GM21786 (cell line): ENCODE measurements around the gene CRYBB2.
"Not testable (repeated sequence)": the region's sequence is repeated elsewhere in the genome, so short reads cannot be mapped to it uniquely, and the experiment has no call there.

Experiments used
- ATAC-seq: cut with Tn5 transposase; IDR thresholded peaks from one replicate; pipeline ENCODE4 v1.9.1; 2021; ENCODE audit not compliant: unreplicated experiment

Gene CRYBB2

DNA sequence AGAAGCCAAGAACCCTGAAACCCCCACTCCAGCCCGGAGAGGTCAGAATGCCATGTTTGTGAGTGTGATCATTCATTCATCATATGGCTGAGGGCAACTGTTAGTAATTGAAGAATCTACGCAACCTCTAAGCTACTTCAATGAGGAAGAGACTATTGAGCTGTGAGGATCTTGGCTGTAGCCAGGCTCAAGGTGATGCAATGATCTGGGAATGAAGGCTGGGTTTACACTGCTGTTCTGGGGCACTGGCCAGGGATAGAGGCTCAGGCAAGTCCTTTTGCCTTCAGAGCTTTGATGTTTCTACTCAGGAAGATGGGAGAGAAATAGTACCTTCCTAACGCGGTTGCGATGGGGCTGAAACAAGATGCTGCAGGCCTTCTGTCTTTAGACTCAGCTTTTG, 12.9 kb downstream of the CRYBB2 start:
- ATAC-seq, result no peak

DNA sequence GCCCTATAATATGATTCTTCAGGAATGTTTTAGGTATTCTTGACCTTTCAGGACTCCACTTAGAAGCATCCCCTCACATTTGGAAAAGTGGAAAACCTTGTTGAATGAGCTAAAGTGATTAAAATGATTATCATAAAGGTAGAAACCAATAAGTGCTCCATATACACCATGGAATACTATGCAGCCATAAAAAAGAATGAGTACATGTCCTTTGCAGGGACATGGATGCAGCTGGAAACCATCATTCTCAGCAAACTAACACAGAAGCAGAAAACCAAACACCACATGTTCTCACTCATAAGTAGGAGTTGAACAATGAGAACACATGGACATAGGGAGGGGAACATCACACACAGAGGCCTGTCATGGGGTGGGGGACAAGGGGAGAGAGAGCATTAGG, 14.3 kb downstream of the CRYBB2 start:
- ATAC-seq, result not testable (repeated sequence)

DNA sequence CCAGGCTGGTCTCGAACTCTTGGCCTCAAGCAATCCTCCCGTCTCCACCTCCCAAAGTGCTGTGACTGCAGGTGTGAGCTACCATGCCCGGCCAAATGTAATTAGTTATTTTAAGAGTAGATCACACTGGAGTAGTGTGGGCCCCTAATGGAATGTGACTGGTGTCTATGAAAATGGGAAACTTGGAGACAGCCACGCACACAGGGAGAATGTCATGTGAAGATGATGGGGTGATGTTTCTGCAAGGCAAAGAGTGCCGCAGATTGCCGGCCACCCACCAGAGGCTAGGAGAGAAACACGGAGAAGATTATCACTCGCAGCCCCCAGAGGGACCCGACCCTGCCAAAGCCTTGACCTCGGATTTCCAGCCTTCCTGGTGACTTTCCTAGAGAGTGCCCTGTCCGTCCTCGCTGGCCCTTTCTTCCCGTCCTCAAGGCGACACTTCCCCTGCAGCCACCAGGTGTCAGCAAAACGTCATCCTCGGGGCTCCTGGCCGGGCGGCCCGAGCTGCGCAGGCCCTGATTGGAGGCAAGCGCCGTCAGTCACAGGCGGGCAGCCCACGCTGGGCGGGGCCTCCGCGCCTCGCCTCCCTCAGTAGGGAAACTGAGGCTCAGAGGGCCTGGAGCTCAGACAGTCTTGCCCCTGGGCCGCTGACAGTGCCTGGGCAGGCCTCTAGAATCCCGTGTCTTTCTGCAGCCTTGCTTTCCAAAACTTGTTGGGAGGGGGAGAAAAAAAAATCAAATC, 16.3 kb downstream of the CRYBB2 start:
- ATAC-seq, result no peak

DNA sequence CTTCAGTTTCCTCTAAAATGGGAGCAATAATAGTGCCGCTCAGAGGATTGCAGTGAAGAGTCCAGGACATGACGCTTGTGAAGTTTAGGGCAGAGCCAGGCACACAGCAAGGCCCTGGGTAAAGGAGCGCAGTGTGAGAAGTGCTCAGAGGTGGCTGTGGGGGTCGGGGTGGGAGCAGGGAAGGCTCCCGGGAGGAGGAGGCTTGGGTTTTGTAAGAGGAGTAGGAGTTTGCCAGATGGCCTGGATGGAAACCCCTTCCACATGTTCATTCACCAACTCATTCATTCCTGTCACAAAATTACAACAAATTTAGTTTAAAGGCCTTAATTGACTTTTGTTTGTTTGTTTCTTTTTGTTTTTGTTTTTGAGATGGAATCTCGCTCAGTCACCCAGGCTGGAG, 17.0 kb downstream of the CRYBB2 start:
- ATAC-seq, result no peak

DNA sequence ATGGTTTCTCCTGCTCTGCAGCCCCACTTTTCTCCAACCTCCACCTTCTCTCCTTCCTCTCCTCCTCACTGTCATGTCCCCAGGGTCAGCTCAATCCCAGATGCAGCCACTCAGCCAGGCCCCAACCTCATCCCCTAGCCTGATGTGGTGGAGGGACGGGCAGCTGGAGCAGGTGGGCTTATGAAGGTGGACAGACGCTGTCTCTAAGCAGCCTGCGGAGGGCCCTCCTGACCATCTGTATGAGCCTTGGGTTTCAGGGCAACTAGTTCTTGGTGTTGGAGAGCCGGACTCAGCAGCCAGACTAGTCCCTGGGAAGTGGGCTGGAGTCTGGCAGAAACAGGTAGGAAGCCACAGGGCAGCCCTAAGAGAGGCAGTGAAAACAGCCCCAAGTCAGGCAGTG, 18.1 kb downstream of the CRYBB2 start:
- no peak for ATAC-seq

DNA sequence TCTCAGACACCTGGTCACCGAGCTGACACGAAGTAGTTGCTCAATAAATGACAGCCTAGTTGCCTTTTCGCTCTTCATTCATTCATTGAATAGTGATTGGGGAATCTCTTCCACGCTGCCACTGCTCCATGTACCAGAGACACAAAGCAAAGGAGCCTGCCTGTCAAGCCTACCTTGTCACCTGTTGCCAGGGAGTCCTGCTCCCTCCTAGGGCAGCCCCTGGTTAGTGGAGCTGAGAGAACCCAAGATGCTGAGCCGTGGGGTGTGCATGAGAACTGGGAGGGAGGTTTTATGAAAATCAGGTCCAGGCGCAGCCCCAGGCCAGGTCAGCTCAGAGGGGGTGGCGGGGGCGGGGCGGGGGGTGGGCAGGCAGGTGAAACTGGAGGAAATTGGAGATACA, 18.6 kb downstream of the CRYBB2 start:
- ATAC-seq, result not testable (repeated sequence)

DNA sequence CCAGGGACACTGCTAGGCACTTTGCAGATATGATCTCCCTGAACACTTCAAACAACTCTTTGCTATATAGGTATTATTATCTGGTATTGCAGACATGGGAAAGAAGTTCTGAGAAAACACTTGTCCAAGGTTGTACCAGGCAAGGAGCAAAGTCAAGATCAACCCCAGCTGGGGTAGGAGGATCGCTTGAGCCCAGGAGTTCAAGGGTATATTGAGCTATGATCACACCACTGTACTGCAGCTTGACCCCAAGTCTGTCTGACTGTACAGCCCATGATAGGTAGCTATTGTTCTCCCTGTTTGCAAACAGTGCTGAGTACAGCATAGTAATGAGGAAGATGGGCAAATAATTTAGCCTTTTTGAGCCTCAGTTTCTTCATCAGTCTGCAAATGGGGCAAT, 35.7 kb downstream of the CRYBB2 start:
- ATAC-seq, result not testable (repeated sequence)

DNA sequence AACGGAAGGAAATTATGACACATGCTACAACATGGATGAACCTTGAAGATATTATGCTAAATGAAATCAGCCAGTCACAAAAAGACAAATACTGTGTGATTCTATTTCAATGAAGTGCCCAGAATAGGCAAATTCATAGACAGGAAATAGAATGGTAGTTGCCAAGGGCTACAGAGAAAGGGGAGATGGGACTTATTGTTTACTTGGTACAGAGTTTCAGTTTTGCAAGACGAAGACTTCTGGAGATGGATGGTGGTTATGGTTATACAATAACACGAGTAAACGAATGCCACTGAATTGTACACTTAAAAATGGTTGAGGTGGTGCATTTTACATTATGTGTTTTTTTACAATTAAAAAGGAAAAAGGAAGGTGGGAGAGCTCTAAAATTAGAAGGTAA, 48.1 kb downstream of the CRYBB2 start:
- ATAC-seq, result not testable (repeated sequence)

DNA sequence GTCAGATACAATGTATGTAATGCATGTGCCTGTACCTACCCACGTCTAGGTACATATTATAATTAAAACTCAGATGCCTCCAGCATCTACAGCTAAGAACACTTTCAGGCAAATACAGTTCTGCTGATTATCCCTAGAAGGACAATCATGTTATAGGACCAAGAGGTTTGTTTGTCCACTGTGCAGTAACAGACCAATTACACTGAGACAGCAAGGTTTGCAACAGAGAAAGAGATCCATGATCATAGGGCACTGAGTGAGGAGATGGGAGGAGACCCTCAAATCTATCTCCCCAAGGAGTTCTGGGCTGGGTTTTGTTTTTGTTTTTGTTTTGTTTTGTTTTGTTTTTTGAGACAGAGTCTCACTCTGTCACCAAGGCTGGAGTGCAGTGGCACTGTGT, 49.5 kb downstream of the CRYBB2 start:
- ATAC-seq, result not testable (repeated sequence)

DNA sequence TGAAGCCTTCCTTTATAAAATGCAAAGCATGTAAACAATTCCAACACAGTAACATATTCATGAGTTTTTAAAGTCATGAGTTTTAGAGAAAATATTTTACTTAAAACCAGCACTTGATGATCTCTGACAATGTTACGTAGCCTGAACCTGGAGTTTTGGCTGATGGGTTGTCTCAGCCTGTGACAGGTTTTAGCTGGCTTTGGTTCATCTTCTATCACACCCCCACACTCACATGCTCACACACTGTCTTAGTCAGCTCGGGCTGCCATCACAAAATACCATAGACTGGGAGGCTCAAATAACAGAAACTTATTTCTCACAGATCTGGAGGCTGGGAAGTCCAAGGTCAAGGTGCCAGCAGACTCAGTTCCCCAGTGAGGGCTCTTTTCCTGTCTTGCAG, 50.6 kb downstream of the CRYBB2 start:
- not testable (repeated sequence) for ATAC-seq

DNA sequence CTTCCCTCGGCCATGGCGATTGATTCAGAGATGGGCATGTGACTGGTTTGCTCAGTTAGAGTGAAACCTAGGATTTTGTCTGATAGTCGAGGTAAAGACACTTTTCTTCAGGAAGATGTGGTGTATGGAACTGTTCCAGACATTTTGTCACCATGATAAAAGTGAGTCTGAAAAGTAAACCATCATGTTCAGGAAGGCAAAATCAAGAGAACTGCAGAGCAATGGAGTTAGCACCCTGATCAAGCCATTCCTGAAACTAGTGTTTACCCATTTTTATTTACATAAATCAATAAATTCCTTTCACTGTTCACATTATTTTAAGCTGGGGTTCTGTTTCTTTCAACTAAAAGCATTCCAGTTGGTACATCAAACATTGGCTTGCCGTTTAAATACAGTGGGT, 53.8 kb downstream of the CRYBB2 start:
- not testable (repeated sequence) for ATAC-seq

DNA sequence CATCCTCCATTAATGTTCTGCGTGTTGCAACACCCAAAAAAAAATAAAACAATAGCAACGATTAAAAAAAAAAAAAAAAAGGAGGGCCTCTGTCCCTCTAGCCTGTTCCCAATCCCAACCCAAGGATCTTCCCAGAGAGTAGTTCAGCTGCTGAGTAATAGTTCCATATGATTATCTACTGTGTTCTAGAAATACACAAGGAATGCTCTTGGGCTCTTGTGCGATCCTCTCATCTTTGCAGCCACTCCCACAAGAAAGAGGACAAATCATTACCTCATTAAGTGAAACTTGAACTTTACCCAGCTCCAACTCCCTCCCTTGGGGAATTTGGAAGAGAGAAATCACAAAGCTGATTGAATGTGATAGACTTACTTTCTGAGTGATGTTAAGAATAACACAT, 54.5 kb downstream of the CRYBB2 start:
- not testable (repeated sequence) for ATAC-seq

DNA sequence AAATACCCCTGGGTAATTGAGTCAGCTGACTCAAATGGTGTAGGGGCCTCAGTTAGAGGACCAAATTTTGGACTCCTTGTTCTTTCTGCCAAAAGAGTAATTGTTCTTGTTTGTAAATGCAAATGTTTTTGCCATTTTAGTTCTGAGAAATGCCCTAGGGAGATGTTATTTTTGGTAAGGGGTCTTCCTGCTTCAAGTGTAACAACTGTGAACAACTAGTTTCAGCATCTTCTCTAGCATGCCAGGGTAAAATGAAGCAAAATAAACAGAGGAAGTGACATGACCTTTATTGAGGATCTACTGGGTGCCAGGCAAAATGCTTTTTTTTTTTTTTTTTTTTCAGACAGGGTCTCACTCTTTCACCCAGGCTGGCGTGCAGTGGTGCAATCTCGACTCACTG, 60.7 kb downstream of the CRYBB2 start:
- ATAC-seq, result not testable (repeated sequence)
